Stimulated activated CD4-positive, alpha-beta T cell treated with anti-CD3 and anti-CD28 coated beads, Interleukin-2, amount 100 ng/mL, for 24 hours (primary cell): ENCODE results near the gene EIF4G3.
"Not testable (repeated sequence)": the region's sequence is repeated elsewhere in the genome, so short reads cannot be mapped to it uniquely, and the experiment has no call there.

ENCODE experiments used
- DNase-seq, 2 donors: peaks; one replicate each; pipeline ENCODE4 v3.0.0-alpha.2; 2020

The EIF4G3 gene

GRCh38 chr1:21065851-21066250, 110.8 kb downstream of the EIF4G3 start:
- no peak for DNase-seq

- no peak for DNase-seq
These were observed 112.6 kb downstream of the EIF4G3 start for GRCh38 chr1:21064057-21064456.

GRCh38 chr1:21060523-21060922, 116.2 kb downstream of the EIF4G3 start:
- DNase-seq: no peak

GRCh38 chr1:21059021-21059420, 117.7 kb downstream of the EIF4G3 start:
- no peak for DNase-seq

GRCh38 chr1:21058035-21058793, 118.5 kb downstream of the EIF4G3 start:
- DNase-seq: no peak

GRCh38 chr1:21053189-21053928, 123.3 kb downstream of the EIF4G3 start:
- not testable (repeated sequence) for DNase-seq

GRCh38 chr1:21052034-21052433, 124.7 kb downstream of the EIF4G3 start:
- DNase-seq: no peak

GRCh38 chr1:21051177-21051825, 125.4 kb downstream of the EIF4G3 start:
- no peak for DNase-seq

GRCh38 chr1:21050031-21050430, 126.7 kb downstream of the EIF4G3 start:
- DNase-seq: no peak

GRCh38 chr1:21048462-21048861, 128.2 kb downstream of the EIF4G3 start:
- DNase-seq: no peak

GRCh38 chr1:21046132-21046531, 130.6 kb downstream of the EIF4G3 start:
- DNase-seq: no peak

- no peak for DNase-seq
These were observed 131.3 kb downstream of the EIF4G3 start for GRCh38 chr1:21045351-21045750.

GRCh38 chr1:21042929-21043605, 133.6 kb downstream of the EIF4G3 start:
- no peak for DNase-seq

GRCh38 chr1:21041541-21041940, 135.2 kb downstream of the EIF4G3 start:
- DNase-seq: no peak

GRCh38 chr1:21037091-21037490, 139.6 kb downstream of the EIF4G3 start:
- DNase-seq: no peak

- no peak for DNase-seq
These were observed 140.9 kb downstream of the EIF4G3 start for GRCh38 chr1:21035794-21036193.

- DNase-seq: no peak
These were observed 141.7 kb downstream of the EIF4G3 start for GRCh38 chr1:21034725-21035628.

GRCh38 chr1:21032741-21033140, 144.0 kb downstream of the EIF4G3 start:
- DNase-seq: no peak

- DNase-seq: no peak
These were observed 146.5 kb downstream of the EIF4G3 start for GRCh38 chr1:21030181-21030580.

GRCh38 chr1:21028520-21029145, 148.1 kb downstream of the EIF4G3 start:
- no peak for DNase-seq

GRCh38 chr1:21027805-21028204, 148.9 kb downstream of the EIF4G3 start:
- DNase-seq: no peak

- DNase-seq: no peak
These were observed 151.8 kb downstream of the EIF4G3 start for GRCh38 chr1:21024918-21025317.
